ENCODE data around the gene KRTAP3-1.

KRTAP3-1 gene

GRCh38 chr17:41015454-41015853 is 6.5 kb upstream of the KRTAP3-1 start:
- Histone ChIP-seq H3K4me3 (no peak overlapping the region), H3K9me3 (no peaks in the 10 kb centered on the region), H3K9ac (no peak overlapping the region), H3K27me3 (no peaks in the 10 kb centered on the region), H3K27ac (no peak overlapping the region), H3K4me1 (no peaks in the 10 kb centered on the region), H3K36me3 (no peaks in the 10 kb centered on the region), H3K4me2 (no peak overlapping the region), H4K20me1 (no peaks in the 10 kb centered on the region)
- no peak for TF ChIP-seq Cebpa-rat (IDR thresholded peaks at IDR 0.05)

GRCh38 chr17:41013606-41014005 is 4.7 kb upstream of the KRTAP3-1 start:
- no peak for TF ChIP-seq Cebpa-rat (IDR thresholded peaks at IDR 0.05)
- H3K27me3 ChIP-seq, result no peaks in the 10 kb centered on the region
- H3K4me3 ChIP-seq, result no peak overlapping the region
- no peak overlapping the region for H3K27ac ChIP-seq
- H3K4me2 ChIP-seq, result no peak overlapping the region
- no peaks in the 10 kb centered on the region for H3K36me3 ChIP-seq
- H3K4me1 ChIP-seq, result no peaks in the 10 kb centered on the region
- H4K20me1 ChIP-seq, result no peaks in the 10 kb centered on the region
- H3K9me3 ChIP-seq, result no peaks in the 10 kb centered on the region
- no peak overlapping the region for H3K9ac ChIP-seq

GRCh38 chr17:41013181-41013580 is 4.3 kb upstream of the KRTAP3-1 start:
- Histone ChIP-seq H3K27ac (no peak overlapping the region), H4K20me1 (no peaks in the 10 kb centered on the region), H3K4me2 (no peak overlapping the region), H3K36me3 (no peaks in the 10 kb centered on the region), H3K9ac (no peak overlapping the region), H3K9me3 (no peaks in the 10 kb centered on the region), H3K27me3 (no peaks in the 10 kb centered on the region), H3K4me3 (no peak overlapping the region), H3K4me1 (no peaks in the 10 kb centered on the region)
- no peak for TF ChIP-seq Cebpa-rat (IDR thresholded peaks at IDR 0.05)

- H3K4me1 ChIP-seq, result no peaks in the 10 kb centered on the region
- TF ChIP-seq Cebpa-rat (IDR thresholded peaks at IDR 0.05), result no peak
- H3K27me3 ChIP-seq, result no peaks in the 10 kb centered on the region
- H4K20me1 ChIP-seq, result no peaks in the 10 kb centered on the region
- H3K9me3 ChIP-seq, result no peaks in the 10 kb centered on the region
- H3K4me3 ChIP-seq, result no peak overlapping the region
- H3K4me2 ChIP-seq, result no peak overlapping the region
- no peak overlapping the region for H3K9ac ChIP-seq
- no peaks in the 10 kb centered on the region for H3K36me3 ChIP-seq
- H3K27ac ChIP-seq, result no peak overlapping the region
Observed at GRCh38 chr17:41012326-41013120, 3.6 kb upstream of the KRTAP3-1 start.

GRCh38 chr17:41010441-41010840 is 1.5 kb upstream of the KRTAP3-1 start:
- Histone ChIP-seq H3K36me3 (no peaks in the 10 kb centered on the region), H3K27ac (no peak overlapping the region), H3K9me3 (no peaks in the 10 kb centered on the region), H3K4me3 (no peak overlapping the region), H3K9ac (no peak overlapping the region), H3K27me3 (no peaks in the 10 kb centered on the region), H4K20me1 (no peaks in the 10 kb centered on the region), H3K4me1 (no peaks in the 10 kb centered on the region), H3K4me2 (no peak overlapping the region)
- TF ChIP-seq Cebpa-rat (IDR thresholded peaks at IDR 0.05), result no peak

GRCh38 chr17:41009936-41010335 is 1.0 kb upstream of the KRTAP3-1 start:
- Histone ChIP-seq H3K27ac (no peak overlapping the region), H3K9ac (no peak overlapping the region), H3K4me2 (no peak overlapping the region), H4K20me1 (no peaks in the 10 kb centered on the region), H3K9me3 (no peaks in the 10 kb centered on the region), H3K4me3 (no peak overlapping the region), H3K27me3 (no peaks in the 10 kb centered on the region), H3K4me1 (no peaks in the 10 kb centered on the region), H3K36me3 (no peaks in the 10 kb centered on the region)
- no peak for TF ChIP-seq Cebpa-rat (IDR thresholded peaks at IDR 0.05)

GRCh38 chr17:41009301-41009760 is 403 bp upstream of the KRTAP3-1 start:
- no peaks in the 10 kb centered on the region for H3K9me3 ChIP-seq
- no peaks in the 10 kb centered on the region for H3K4me1 ChIP-seq
- H4K20me1 ChIP-seq, result no peaks in the 10 kb centered on the region
- no peaks in the 10 kb centered on the region for H3K36me3 ChIP-seq
- TF ChIP-seq Cebpa-rat (IDR thresholded peaks at IDR 0.05), result no peak
- H3K9ac ChIP-seq, result no peak overlapping the region
- H3K4me3 ChIP-seq, result no peak overlapping the region
- H3K27ac ChIP-seq, result no peak overlapping the region
- no peak overlapping the region for H3K4me2 ChIP-seq
- no peaks in the 10 kb centered on the region for H3K27me3 ChIP-seq

GRCh38 chr17:41004397-41004796 is 4.5 kb downstream of the KRTAP3-1 start:
- H3K9ac ChIP-seq, result no peak overlapping the region
- no peak for TF ChIP-seq Cebpa-rat (IDR thresholded peaks at IDR 0.05)
- H3K4me2 ChIP-seq, result no peak overlapping the region
- H3K4me1 ChIP-seq, result no peaks in the 10 kb centered on the region
- H4K20me1 ChIP-seq, result no peaks in the 10 kb centered on the region
- no peaks in the 10 kb centered on the region for H3K27me3 ChIP-seq
- H3K27ac ChIP-seq, result no peak overlapping the region
- H3K9me3 ChIP-seq, result no peaks in the 10 kb centered on the region
- H3K4me3 ChIP-seq, result no peak overlapping the region
- no peaks in the 10 kb centered on the region for H3K36me3 ChIP-seq

GRCh38 chr17:41003926-41004325 is 5.0 kb downstream of the KRTAP3-1 start:
- H3K27ac ChIP-seq, result no peak overlapping the region

GRCh38 chr17:41002814-41003213 is 6.1 kb downstream of the KRTAP3-1 start:
- no peak overlapping the region for H3K27ac ChIP-seq
- H4K20me1 ChIP-seq, result no peaks in the 10 kb centered on the region
- H3K4me1 ChIP-seq, result no peaks in the 10 kb centered on the region
- no peaks in the 10 kb centered on the region for H3K36me3 ChIP-seq
- no peak for TF ChIP-seq Cebpa-rat (IDR thresholded peaks at IDR 0.05)
- no peaks in the 10 kb centered on the region for H3K9me3 ChIP-seq
- no peak overlapping the region for H3K4me3 ChIP-seq
- H3K9ac ChIP-seq, result no peak overlapping the region
- H3K4me2 ChIP-seq, result no peak overlapping the region
- H3K27me3 ChIP-seq, result no peaks in the 10 kb centered on the region

More at GRCh38 chr17:41003926-41004325, 5.0 kb downstream of the KRTAP3-1 start:
- no peaks in the 10 kb centered on the region for H3K36me3 ChIP-seq
- H3K4me1 ChIP-seq, result no peaks in the 10 kb centered on the region
- H4K20me1 ChIP-seq, result no peaks in the 10 kb centered on the region
- no peaks in the 10 kb centered on the region for H3K9me3 ChIP-seq
- no peak overlapping the region for H3K9ac ChIP-seq
- H3K27me3 ChIP-seq, result no peaks in the 10 kb centered on the region
- no peak for TF ChIP-seq Cebpa-rat (IDR thresholded peaks at IDR 0.05)
- H3K4me3 ChIP-seq, result no peak overlapping the region
- H3K4me2 ChIP-seq, result no peak overlapping the region

Data from BLaER1 (cell line).